ENCODE measurements around the gene HSPA6.
"Not testable (repeated sequence)": the region's sequence is repeated elsewhere in the genome, so short reads cannot be mapped to it uniquely, and the experiment has no call there.

The HSPA6 gene

GRCh38 chr1:161538925-161539479 is 14.7 kb downstream of the HSPA6 start:
- not testable (repeated sequence) for H3K79me2 ChIP-seq (ENCODE audit: low read length); H3K4me1 ChIP-seq (ENCODE audit: low read length); H3K9ac ChIP-seq (ENCODE audit: low read length); H2AFZ ChIP-seq (ENCODE audit: low read depth, low read length); H3K9me3 ChIP-seq (ENCODE audit: insufficient read depth, low read length); H3K36me3 ChIP-seq (replicated peaks; ENCODE audit: low read depth, low read length); H3K27ac ChIP-seq (ENCODE audit: low read length); H4K20me1 ChIP-seq (ENCODE audit: insufficient read depth, low read length)
- Histone ChIP-seq H3K4me2 (ENCODE audit: low read length) (peak overlapping the region; percentile 62; the same call in 1 of the 2 replicates), H3K4me3 (ENCODE audit: low read length) (peak overlapping the region; percentile 84), H3K27me3 (ENCODE audit: low read depth, low read length) (peaks cover 14% of the 10 kb centered on the region; the same call in 1 of the 2 replicates)

GRCh38 chr1:161539731-161540569 is 15.6 kb downstream of the HSPA6 start:
- H3K4me1 ChIP-seq (ENCODE audit: low read length); H4K20me1 ChIP-seq (ENCODE audit: insufficient read depth, low read length); H3K79me2 ChIP-seq (ENCODE audit: low read length); H3K9me3 ChIP-seq (ENCODE audit: insufficient read depth, low read length); H3K36me3 ChIP-seq (replicated peaks; ENCODE audit: low read depth, low read length): not testable (repeated sequence)
- H3K4me3 ChIP-seq (ENCODE audit: low read length): peak overlapping the region; percentile 84
- H3K9ac ChIP-seq (ENCODE audit: low read length): peak overlapping the region; percentile 70
- peak overlapping the region; percentile 91 for H2AFZ ChIP-seq (ENCODE audit: low read depth, low read length)
- H3K27ac ChIP-seq (ENCODE audit: low read length): peak overlapping the region; percentile 39; the same call in 1 of the 2 replicates
- H3K4me2 ChIP-seq (ENCODE audit: low read length): peak overlapping the region; percentile 72
- H3K27me3 ChIP-seq (ENCODE audit: low read depth, low read length): peaks cover 14% of the 10 kb centered on the region; the same call in 1 of the 2 replicates

GRCh38 chr1:161540570-161540960 is 16.2 kb downstream of the HSPA6 start:
- H3K79me2 ChIP-seq (ENCODE audit: low read length); H3K9me3 ChIP-seq (ENCODE audit: insufficient read depth, low read length); H3K36me3 ChIP-seq (replicated peaks; ENCODE audit: low read depth, low read length); H4K20me1 ChIP-seq (ENCODE audit: insufficient read depth, low read length); H3K27ac ChIP-seq (ENCODE audit: low read length); H3K4me1 ChIP-seq (ENCODE audit: low read length): not testable (repeated sequence)
- H2AFZ ChIP-seq (ENCODE audit: low read depth, low read length): peak overlapping the region; percentile 35; the same call in 1 of the 2 replicates
- H3K27me3 ChIP-seq (ENCODE audit: low read depth, low read length): peaks cover 14% of the 10 kb centered on the region; the same call in 1 of the 2 replicates
- peak overlapping the region; percentile 47 for H3K9ac ChIP-seq (ENCODE audit: low read length)
- peak overlapping the region; percentile 72 for H3K4me2 ChIP-seq (ENCODE audit: low read length)
- peak overlapping the region; percentile 84 for H3K4me3 ChIP-seq (ENCODE audit: low read length)

GRCh38 chr1:161542091-161542559 is 17.8 kb downstream of the HSPA6 start:
- not testable (repeated sequence) for H3K9ac ChIP-seq (ENCODE audit: low read length); H3K27ac ChIP-seq (ENCODE audit: low read length); H2AFZ ChIP-seq (ENCODE audit: low read depth, low read length); H3K36me3 ChIP-seq (replicated peaks; ENCODE audit: low read depth, low read length); H3K4me1 ChIP-seq (ENCODE audit: low read length); H4K20me1 ChIP-seq (ENCODE audit: insufficient read depth, low read length); H3K9me3 ChIP-seq (ENCODE audit: insufficient read depth, low read length); H3K79me2 ChIP-seq (ENCODE audit: low read length); H3K4me3 ChIP-seq (ENCODE audit: low read length)
- H3K27me3 ChIP-seq (ENCODE audit: low read depth, low read length): peaks cover 14% of the 10 kb centered on the region; the same call in 1 of the 2 replicates
- peak overlapping the region; percentile 36 for H3K4me2 ChIP-seq (ENCODE audit: low read length)

- H3K27me3 ChIP-seq (ENCODE audit: low read depth, low read length): peaks cover 14% of the 10 kb centered on the region; the same call in 1 of the 2 replicates
Measured at GRCh38 chr1:161543125-161543524, 18.8 kb downstream of the HSPA6 start.

GRCh38 chr1:161545005-161545731 is 20.8 kb downstream of the HSPA6 start:
- not testable (repeated sequence) for H3K4me3 ChIP-seq (ENCODE audit: low read length); H3K9me3 ChIP-seq (ENCODE audit: insufficient read depth, low read length); H4K20me1 ChIP-seq (ENCODE audit: insufficient read depth, low read length); H3K4me1 ChIP-seq (ENCODE audit: low read length); H3K27ac ChIP-seq (ENCODE audit: low read length); H2AFZ ChIP-seq (ENCODE audit: low read depth, low read length); H3K79me2 ChIP-seq (ENCODE audit: low read length); H3K4me2 ChIP-seq (ENCODE audit: low read length); H3K36me3 ChIP-seq (replicated peaks; ENCODE audit: low read depth, low read length); H3K9ac ChIP-seq (ENCODE audit: low read length)
- H3K27me3 ChIP-seq (ENCODE audit: low read depth, low read length): peaks cover 14% of the 10 kb centered on the region; the same call in 1 of the 2 replicates

More at GRCh38 chr1:161543125-161543524, 18.8 kb downstream of the HSPA6 start:
- H3K4me2 ChIP-seq (ENCODE audit: low read length); H3K4me1 ChIP-seq (ENCODE audit: low read length); H3K9ac ChIP-seq (ENCODE audit: low read length); H4K20me1 ChIP-seq (ENCODE audit: insufficient read depth, low read length); H3K27ac ChIP-seq (ENCODE audit: low read length); H2AFZ ChIP-seq (ENCODE audit: low read depth, low read length); H3K36me3 ChIP-seq (replicated peaks; ENCODE audit: low read depth, low read length); H3K4me3 ChIP-seq (ENCODE audit: low read length); H3K9me3 ChIP-seq (ENCODE audit: insufficient read depth, low read length); H3K79me2 ChIP-seq (ENCODE audit: low read length): not testable (repeated sequence)

- H3K4me1 ChIP-seq (ENCODE audit: low read length); H3K4me3 ChIP-seq (ENCODE audit: low read length); H4K20me1 ChIP-seq (ENCODE audit: insufficient read depth, low read length); H3K27me3 ChIP-seq (ENCODE audit: low read depth, low read length); H3K79me2 ChIP-seq (ENCODE audit: low read length); H3K9ac ChIP-seq (ENCODE audit: low read length); H3K9me3 ChIP-seq (ENCODE audit: insufficient read depth, low read length); H2AFZ ChIP-seq (ENCODE audit: low read depth, low read length); H3K27ac ChIP-seq (ENCODE audit: low read length); H3K4me2 ChIP-seq (ENCODE audit: low read length); H3K36me3 ChIP-seq (replicated peaks; ENCODE audit: low read depth, low read length): not testable (repeated sequence)
Measured at GRCh38 chr1:161547995-161548741, 23.8 kb downstream of the HSPA6 start.

GRCh38 chr1:161548749-161549406 is 24.5 kb downstream of the HSPA6 start:
- H3K4me3 ChIP-seq (ENCODE audit: low read length): not testable (repeated sequence)

More at GRCh38 chr1:161548749-161549406, 24.5 kb downstream of the HSPA6 start:
- H3K36me3 ChIP-seq (replicated peaks; ENCODE audit: low read depth, low read length); H3K27ac ChIP-seq (ENCODE audit: low read length); H2AFZ ChIP-seq (ENCODE audit: low read depth, low read length); H3K27me3 ChIP-seq (ENCODE audit: low read depth, low read length); H3K4me1 ChIP-seq (ENCODE audit: low read length); H3K4me2 ChIP-seq (ENCODE audit: low read length); H3K9ac ChIP-seq (ENCODE audit: low read length); H4K20me1 ChIP-seq (ENCODE audit: insufficient read depth, low read length); H3K79me2 ChIP-seq (ENCODE audit: low read length); H3K9me3 ChIP-seq (ENCODE audit: insufficient read depth, low read length): not testable (repeated sequence)
